ENCODE results near the gene FBXW2.

Gene FBXW2

DNA sequence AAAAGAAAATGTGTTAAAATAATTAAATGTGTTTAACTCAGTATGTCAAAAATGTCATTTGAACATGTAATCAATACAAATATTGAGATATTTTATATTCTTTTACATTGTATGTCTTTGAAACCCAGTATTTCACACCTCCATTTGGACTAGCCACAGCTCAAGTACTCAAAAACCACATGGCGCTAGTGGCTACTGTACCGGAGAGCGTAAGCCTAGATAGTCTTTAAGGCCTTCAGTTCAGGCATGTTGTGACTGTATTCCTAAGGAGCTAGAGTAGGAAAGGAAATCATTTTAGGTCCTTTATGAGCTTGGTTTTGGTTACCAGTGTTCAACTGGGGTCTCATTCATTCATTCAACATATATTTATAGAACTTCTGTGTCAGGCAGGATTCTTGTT, 12.8 kb downstream of the FBXW2 start:
- no peak for DNase-seq (ENCODE audit: extremely low read depth in 1 of 2, low read depth in 1 of 2)

DNA sequence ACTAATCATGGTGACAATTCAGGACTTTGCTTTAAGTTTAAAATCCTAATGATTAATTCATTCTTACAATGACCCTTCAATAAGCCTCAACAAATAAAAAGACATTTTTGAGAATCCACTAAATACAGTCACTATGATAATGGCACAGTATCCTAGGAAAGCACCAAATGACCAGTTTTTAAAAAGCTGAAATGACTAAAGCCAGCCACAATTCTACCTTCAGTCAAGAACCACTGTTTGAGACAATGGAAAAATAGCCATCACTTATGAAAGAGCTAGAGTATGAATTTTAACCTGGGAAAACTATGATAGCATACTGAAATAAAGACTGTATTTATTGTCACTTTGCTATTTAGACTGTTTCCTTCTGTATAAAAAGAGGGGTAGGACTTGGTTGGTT, 14.0 kb downstream of the FBXW2 start:
- no peak for DNase-seq (ENCODE audit: extremely low read depth in 1 of 2, low read depth in 1 of 2)

DNA sequence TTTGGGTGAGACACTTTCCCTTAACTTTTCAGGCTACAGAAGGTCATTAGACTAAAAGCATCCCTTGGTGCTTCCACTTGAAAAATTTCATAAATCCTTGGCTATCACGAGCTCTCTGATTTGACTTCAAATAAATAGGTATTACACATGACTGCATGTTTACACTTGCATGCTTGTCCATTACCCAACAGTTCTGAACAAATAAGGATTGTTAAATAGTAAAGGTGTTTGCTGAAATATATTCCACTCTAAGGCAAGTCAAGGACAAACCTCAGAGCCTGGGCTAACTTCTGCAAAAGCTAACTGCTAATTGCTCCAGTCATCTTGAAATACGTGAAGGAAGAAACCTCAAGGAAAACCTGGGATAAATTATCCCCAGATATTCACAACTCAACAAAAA, 14.5 kb downstream of the FBXW2 start:
- no peak for DNase-seq (ENCODE audit: extremely low read depth in 1 of 2, low read depth in 1 of 2)

DNA sequence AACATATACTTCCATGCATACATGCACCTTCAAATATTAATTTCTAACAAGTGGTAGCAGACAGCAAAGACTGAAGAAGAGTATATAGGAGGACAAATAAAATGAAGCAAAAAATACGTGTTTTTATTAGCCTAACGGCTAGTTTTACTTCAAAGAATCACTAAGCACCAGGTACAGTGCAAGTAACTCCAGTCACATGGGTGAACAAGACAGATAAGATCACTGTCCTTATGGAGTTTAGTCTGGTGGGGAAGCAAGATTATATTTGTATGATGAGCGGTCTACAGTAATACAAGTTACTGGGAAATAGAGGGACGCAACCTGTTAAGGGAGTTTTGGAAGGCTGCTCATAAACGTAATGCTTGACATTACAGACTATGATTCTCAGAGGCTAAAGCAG, 16.0 kb downstream of the FBXW2 start:
- no peak for DNase-seq (ENCODE audit: extremely low read depth in 1 of 2, low read depth in 1 of 2)

DNA sequence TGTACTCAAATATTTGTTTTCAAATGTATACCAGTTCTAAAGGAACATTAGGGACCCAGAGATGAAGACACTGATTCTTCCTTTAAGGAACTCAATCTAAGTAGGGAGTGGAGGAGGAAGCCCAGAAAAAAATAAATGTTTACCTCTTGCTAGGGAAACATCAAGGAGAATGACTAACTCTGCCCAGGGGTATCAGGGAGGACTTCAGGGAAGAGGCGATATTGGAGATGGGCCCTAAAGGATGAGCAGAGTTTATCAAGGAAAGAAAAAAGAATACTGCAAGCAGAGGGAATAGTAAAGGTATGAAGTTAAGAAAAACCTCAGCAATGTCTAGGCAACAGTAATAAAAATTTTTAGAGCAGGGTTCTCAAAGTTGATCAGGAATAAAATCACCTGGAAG, 16.4 kb downstream of the FBXW2 start:
- no peak for DNase-seq (ENCODE audit: extremely low read depth in 1 of 2, low read depth in 1 of 2)

DNA sequence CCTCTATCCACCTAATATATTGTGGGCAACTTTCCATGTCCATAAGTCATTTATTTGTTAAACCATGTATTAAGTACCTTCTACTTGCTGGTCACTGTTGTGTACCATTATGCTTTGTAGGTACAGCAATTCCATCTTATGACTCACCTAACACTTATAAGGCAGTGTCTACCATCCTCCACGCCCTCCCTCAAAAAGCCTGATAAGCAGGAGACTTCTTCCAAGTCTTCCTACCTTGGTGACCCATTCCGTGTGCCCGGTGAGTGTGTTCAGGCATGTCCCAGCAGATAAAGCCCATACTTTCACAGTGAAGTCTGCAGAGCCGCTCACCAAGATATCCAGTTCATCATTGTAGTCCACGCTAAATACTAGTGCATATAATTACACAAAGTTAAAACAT, 17.4 kb downstream of the FBXW2 start:
- no peak for DNase-seq (ENCODE audit: extremely low read depth in 1 of 2, low read depth in 1 of 2)

DNA sequence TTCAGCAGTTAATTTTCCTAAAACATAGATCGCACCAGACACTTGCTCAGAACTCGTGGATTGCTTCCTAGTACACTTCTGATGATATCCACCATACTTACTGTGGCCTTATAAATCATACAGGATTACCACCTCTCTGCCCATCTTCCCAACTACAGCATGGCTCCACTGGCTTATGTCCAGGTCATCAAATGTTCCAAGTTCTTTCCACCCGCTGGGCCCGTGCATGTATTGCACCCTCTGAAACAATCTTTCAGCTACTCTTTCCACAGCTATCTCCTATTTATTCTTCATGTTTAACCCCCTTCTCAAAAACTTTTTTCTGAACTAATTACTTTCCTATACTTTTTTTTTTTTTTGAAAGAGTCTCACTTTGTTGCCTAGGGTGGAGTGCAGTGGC, 18.5 kb downstream of the FBXW2 start:
- DNase-seq (ENCODE audit: extremely low read depth in 1 of 2, low read depth in 1 of 2), result no peak

DNA sequence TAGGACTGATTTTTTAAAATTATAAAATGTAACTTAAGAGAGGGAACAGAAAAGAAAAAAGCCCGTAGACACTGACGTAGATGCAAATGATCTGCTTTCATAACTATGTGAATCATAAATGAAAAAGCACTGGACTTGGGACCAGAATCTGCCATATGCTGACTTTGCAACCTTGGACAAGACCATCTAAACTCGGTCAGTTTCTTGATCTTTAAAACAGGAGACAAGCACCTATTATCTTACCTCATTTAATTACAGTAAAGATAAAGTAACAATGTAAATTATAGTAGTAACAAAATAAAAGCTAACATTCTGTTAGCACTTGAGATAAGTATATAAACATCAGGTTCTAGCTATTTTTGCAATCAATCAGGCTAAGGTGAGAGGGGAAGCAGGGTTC, 20.0 kb downstream of the FBXW2 start:
- DNase-seq (ENCODE audit: extremely low read depth in 1 of 2, low read depth in 1 of 2), result no peak

DNA sequence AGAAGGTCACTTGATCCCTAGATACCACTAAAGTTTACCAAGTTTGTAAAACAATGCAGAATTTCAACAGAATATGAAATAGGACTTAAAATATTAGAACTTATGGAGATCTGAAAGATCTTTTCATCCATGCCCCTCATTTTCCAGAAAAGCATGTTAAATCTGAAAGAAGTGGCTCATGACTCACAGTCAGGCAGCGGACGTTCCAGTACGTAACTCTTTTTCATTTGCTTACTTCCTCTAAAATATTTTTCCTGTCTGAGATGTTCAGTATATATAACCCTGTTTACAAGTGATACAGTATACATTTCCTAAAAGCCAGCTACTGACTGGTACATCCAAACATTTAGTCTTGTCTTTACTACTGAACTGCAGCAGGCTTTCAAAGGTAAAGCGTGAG, 22.3 kb downstream of the FBXW2 start:
- DNase-seq (ENCODE audit: extremely low read depth in 1 of 2, low read depth in 1 of 2), result no peak

DNA sequence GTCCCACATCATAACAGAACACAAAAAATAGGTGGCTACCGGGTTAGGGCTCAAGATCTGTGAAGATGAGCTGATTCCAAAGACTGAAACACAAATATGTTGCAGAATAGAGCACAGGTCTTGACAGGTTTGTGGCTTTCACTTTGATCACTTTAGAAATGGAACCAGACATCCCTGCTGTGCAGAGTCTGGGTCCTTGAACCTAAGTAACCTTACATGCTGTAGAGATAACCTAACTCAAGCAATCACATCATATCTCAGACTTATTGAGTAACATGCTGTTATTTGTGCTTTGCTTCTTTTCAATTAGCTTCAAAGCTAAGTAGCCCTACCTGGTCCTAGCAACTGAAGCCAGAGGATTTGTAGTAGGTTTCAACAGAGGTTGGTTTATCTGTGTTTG, 24.3 kb downstream of the FBXW2 start:
- DNase-seq (ENCODE audit: extremely low read depth in 1 of 2, low read depth in 1 of 2), result no peak

DNA sequence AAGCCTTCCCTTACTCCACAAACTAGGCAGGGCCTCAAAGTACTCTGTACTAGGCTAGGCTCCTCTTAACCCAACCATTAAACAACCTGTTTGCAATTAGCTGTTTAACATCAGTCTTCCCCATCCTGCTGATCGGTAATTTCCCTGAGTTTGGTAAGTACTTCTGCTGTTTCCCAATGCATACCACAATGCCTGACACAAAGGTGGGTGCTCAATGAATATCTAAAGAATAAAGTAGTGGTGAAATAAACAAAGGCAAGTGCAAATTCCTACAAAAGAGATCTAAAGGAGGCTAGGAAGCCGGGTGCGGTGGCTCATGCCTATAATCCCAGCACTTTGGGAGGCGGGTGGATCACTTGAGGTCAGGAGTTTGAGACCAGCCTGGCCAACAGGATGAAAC, 25.0 kb downstream of the FBXW2 start:
- DNase-seq (ENCODE audit: extremely low read depth in 1 of 2, low read depth in 1 of 2), result no peak

DNA sequence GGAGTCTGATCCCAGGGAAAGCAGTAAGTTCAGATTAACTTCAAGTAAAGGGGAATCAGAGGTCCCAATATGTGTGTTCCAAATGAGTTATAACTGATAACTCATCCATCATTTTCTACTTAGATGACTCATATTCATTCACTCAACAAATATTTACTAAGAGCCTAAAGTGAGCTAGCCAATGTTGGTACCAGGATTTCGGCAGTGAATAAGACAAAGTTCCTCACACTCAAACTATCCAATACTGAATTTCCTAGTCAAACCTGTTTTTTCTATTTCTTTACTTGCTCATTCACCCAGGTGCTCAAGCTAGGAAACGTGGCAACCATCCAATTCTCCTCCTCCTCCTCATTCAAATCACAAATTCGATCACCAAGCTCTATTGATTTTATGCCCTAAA, 25.8 kb downstream of the FBXW2 start:
- DNase-seq (ENCODE audit: extremely low read depth in 1 of 2, low read depth in 1 of 2), result no peak

DNA sequence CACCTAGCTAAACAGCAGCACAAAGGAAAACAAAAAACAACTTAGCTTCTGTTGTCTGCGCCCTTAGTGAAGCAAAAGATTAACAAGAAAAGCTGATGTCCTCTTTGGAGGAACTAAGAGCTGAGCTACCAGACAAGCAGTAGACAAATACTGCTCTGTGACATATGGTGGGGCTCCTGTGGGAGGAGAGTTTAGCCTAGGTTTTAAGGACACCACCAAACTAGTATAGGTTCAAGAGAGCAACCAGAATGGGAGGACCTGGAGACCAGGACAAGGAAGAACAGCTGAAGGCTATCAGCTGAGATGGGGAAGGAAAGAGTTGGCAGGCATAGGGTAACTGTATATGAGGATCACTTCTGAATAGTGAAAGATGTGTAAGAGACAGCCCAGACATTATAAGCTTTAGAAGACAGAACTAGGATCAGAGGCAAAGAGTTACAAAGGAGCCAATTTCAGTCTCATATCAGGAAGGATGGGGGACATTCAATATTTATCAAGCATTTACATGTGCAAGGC, 27.2 kb downstream of the FBXW2 start:
- DNase-seq (ENCODE audit: extremely low read depth in 1 of 2, low read depth in 1 of 2), result no peak

DNA sequence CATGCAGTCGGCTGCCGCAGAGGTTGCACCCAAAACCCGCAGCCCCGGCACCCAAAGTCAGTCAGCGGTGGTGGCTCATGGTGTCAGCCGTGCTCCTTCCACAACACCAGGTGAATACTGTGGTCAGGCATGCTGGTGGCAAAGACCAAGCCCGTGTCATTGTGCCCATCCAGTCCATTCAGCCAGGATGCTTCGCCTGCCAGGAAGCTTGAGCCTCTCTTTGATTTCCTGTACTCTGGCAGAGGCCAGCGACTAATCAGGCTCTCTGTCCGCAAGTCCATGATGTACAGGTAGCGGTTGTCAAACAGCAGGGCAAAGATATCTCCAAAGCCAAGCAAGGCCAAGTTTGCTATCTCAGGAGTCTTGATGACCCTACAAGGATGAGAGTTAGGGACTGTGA, 28.7 kb downstream of the FBXW2 start:
- no peak for DNase-seq (ENCODE audit: extremely low read depth in 1 of 2, low read depth in 1 of 2)

DNA sequence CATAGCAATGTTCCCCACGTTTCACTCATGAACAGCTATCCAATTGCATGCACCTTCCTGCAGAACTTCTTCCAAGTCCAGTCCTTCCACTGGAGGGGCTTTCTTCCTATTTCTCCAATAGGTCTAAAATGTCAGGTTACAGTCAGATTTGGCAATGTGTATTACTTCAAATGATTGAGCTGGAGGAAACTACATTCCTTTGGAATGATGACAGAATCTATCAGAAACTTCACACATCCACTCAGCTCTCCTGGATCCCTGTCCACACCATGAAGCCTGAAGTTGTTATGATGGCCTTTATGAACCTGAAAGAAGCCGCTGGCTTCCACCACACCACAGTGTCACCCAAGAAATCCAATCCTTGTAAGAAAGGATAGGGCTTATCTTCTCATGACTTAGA, 32.2 kb downstream of the FBXW2 start:
- no peak for DNase-seq (ENCODE audit: extremely low read depth in 1 of 2, low read depth in 1 of 2)

DNA sequence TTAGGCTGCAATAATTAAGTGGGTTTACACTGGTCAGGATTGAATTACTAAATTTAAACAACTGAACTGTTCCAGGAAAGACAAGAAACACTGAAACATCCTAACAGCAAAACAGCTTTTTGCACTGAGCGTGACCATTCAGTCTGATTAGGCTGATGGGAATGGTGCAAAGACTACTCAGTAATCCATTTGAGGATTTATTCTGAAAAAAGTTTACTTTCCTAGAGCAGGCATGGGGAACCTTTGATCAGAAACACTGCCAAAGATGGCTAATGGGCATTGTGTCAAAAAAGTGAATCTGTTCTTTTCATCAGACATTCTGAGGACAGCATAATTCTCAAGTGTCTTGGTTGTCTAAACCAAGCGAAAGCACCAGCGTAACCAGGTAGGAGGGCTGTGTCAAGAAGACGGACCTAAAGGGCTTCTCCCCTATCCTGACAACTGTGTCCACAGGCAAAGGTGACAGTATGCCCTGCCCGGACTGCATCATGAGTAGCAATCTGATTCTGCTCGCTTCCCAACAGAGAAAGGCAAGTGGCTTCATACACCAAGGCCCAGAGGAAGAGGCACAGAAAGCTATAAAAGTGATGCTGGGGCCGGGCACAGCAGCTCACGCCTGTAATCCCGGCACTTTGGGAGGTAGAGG, 33.3 kb downstream of the FBXW2 start:
- DNase-seq (ENCODE audit: extremely low read depth in 1 of 2, low read depth in 1 of 2), result no peak

DNA sequence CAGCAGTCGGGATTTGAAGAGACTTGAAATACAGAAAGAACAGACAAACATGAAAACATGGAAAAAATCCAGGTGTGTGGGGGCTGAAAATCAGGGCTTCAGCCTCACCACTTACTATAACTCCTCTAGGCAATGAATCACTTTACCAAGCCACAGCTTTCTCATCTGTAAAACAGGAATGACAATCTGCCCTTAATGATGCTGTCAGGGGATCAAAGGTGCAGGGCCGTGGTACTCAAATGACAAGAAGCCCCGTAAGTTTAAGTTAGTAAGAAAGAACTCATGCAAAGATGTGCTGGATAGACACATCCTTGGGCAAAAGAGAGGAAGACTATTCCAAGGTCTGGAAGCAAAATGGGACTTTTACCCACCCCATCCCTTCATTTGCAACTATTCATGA, 34.7 kb downstream of the FBXW2 start:
- DNase-seq (ENCODE audit: extremely low read depth in 1 of 2, low read depth in 1 of 2), result no peak

DNA sequence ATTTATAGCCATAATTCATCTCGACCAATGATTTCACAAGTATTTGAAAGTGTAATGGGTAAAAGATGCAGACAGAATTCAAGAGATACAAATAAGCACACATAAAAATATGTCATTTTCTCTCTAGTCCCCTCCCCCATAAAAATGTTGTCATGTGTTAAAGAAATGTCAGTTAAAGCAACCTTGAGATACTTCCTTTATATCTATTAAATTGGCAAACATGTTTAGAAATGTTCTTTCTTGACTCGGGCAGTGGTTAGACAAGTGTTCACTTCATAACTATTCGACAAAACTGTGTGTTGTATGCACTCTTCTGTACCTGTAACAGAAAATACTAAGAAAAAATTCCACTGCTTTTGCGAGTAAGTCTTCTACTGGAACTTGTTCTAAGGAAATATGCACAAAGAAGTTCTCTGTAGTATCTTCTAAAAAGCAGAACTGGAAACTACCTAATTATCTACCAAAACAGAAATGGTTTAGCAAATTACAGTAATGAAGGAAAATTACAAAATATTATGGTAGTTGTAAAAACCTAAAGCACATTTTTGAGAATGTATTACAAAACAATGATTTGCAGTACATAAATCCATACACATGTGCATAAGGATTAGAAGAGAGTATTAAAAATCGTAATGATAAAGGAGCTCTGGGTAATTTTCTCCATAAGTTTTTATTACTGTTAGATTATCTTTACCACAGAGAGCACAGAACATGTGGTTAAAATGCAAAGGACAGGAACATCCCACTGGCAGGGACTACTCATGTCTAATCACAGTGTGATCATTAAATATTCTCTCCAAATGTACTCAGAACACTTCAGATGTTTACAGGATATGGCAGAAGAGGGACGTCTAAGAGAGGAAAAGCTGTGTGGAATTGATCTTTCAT, 35.9 kb downstream of the FBXW2 start:
- DNase-seq (ENCODE audit: extremely low read depth in 1 of 2, low read depth in 1 of 2), result no peak

DNA sequence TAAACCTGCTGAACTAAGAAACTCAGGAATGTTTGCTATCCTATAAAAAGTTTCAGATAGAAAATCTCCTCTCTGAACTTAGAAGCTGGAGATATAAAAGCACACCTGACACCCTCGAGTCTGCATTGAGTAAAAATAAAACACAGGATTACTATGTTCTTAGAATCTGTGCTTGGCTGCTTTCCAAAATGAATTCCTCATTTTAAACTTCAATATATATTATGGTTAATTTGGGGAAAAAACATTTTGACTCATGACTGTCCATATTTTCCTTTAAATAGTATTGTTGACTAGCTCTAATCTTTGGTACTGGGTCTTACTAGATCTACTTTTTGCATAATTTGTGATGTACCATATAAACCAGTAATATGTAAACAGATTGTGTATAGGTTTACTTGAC, 36.7 kb downstream of the FBXW2 start:
- no peak for DNase-seq (ENCODE audit: extremely low read depth in 1 of 2, low read depth in 1 of 2)

DNA sequence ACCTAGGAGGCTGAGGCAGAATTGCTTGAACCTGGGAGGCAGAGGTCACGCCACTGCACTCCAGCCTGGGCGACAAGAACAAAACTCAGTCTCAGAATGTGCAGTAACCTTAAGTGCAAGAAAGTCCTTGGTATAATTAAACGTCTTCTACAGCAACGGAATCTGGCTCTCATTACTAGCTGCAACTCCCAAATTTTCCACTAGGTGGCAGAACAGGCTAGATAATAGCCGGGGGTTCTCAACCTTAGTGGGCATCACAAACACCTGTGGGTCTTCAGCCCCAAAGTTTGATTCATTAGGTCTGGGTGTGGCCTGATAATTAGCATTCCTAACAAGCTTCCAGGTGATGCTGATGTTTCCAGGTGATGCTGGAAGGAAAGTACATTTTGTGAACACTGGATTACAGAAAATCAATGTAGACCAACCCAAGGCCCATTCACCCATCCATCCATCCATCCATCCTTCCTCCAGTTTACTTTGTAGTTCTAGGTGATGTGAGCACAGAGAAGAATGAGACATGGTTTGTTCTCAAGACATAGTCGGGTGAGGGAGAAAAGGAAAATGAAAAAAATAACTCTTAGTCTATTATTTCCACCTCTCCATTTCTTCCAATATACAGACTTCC, 37.3 kb downstream of the FBXW2 start:
- DNase-seq (ENCODE audit: extremely low read depth in 1 of 2, low read depth in 1 of 2), result peak in 1 of 2 donors; percentile 16

DNA sequence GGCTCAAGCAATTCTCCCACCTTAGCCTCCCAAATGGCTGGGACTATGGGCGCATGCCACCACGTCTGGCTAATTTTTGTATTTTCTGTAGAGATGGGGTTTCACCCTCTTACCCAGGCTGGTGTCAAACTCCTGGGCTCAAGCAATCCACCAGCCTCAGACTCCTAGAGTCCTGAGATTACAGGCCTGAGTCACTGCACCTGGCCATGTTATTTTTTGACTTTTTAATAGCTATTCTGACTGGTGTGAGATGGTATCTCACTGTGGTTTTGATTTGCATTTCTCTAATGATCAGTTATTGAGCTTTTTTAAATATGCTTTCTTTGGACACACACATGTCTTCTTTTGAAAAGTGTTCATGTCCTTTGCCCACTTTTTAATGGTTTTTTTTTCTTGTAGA, 38.2 kb downstream of the FBXW2 start:
- no peak for DNase-seq (ENCODE audit: extremely low read depth in 1 of 2, low read depth in 1 of 2)

DNA sequence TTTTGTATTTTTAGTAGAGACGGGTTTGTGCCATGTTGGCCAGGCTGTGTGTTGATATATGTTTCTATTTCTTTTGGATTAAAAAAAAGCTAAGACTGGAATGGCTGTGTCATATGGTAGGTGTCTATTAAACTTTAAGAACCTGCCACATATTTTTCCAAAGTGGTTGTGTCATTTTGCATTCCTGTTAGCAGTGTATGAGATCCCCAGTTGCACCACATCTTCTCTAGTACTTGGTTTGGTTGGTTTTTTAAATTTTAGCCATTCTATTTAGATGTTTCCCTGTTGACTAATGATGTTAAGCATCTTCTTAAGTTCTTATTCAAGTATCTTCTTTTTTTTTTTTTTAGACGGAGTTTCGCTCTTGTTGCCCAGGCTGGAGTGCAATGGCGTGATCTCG, 42.8 kb downstream of the FBXW2 start:
- DNase-seq (ENCODE audit: extremely low read depth in 1 of 2, low read depth in 1 of 2), result no peak
